CD4-positive, alpha-beta memory T cell (primary cell): Measurements from ENCODE around the gene DCAF12. TPM values are rescaled to one million over a fixed set of nuclear protein-coding genes. Genes with fewer than 3 reads are reported as not detected.

ENCODE experiments used
- CTCF ChIA-PET: fragments of 350-600 bp; sonication (Branson Sonifier 250); formaldehyde crosslinking; loops from one replicate; lab custom pipeline; 2021; ENCODE audit warnings: inconsistent platforms; ENCODE audit not compliant: partially characterized antibody; lab: Charles Lee
- POLR2A ChIA-PET: fragments of 350-600 bp; sonication (Branson Sonifier 250); formaldehyde crosslinking; loops from one replicate; lab custom pipeline; 2021; ENCODE audit not compliant: partially characterized antibody; lab: Charles Lee
- DNase-seq, 5 donors: peaks; one replicate each; pipeline versions ENCODE4 v3.0.0 to v3.0.0-alpha.2; 2020 to 2022; ENCODE audit warnings: mixed read lengths in 1 of 5
- H3K27ac ChIP-seq: one replicate; pipeline ENCODE4 v1.7.0; 2013; ENCODE audit warnings: low read depth, low read length
- H3K27me3 ChIP-seq: 2 replicates; pipeline ENCODE4 v1.7.0; 2013; ENCODE audit warnings: mild to moderate bottlenecking, low read length, moderate library complexity; ENCODE audit not compliant: insufficient read depth
- H3K36me3 ChIP-seq: 2 replicates; pipeline ENCODE4 v1.7.0; 2013; ENCODE audit warnings: mild to moderate bottlenecking, low read length, moderate library complexity; ENCODE audit not compliant: insufficient read depth
- H3K4me1 ChIP-seq: 2 replicates; pipeline ENCODE4 v1.7.0; 2013; ENCODE audit warnings: mild to moderate bottlenecking, low read length, moderate library complexity; ENCODE audit not compliant: insufficient read depth
- H3K4me3 ChIP-seq, 2 donors: one replicate each; pipeline ENCODE4 v1.7.0; 2013; ENCODE audit warnings: low read length in 2 of 2, mild to moderate bottlenecking in 1 of 2
- H3K9me3 ChIP-seq, 2 donors: one replicate each; pipeline ENCODE4 v1.7.0; 2013; ENCODE audit warnings: low read length in 2 of 2, control low read depth in 1 of 2; ENCODE audit not compliant: control insufficient read depth in 1 of 2
- H3K27ac Mint-ChIP-seq, 7 donors: one replicate each; pipeline ENCODE4 v1.8.0; 2020 to 2021; ENCODE audit warnings: mixed read lengths in 7 of 7, mild to moderate bottlenecking in 6 of 7, inconsistent platforms in 3 of 7, moderate library complexity in 3 of 7
- H3K27me3 Mint-ChIP-seq, 2 donors: one replicate each; pipeline ENCODE4 v1.8.0; 2020 to 2021; ENCODE audit warnings: mixed read lengths in 2 of 2
- H3K36me3 Mint-ChIP-seq, 2 donors: one replicate each; pipeline ENCODE4 v1.8.0; 2020 to 2021; ENCODE audit warnings: mixed read lengths in 2 of 2, inconsistent platforms in 1 of 2, mild to moderate bottlenecking in 1 of 2
- H3K4me1 Mint-ChIP-seq, 4 donors: one replicate each; pipeline ENCODE4 v1.8.0; 2020 to 2021; ENCODE audit warnings: mixed read lengths in 4 of 4, mild to moderate bottlenecking in 1 of 4
- H3K4me3 Mint-ChIP-seq, 8 donors: one replicate each; pipeline ENCODE4 v1.8.0; 2020 to 2021; ENCODE audit warnings: mixed read lengths in 8 of 8, mild to moderate bottlenecking in 7 of 8, moderate library complexity in 6 of 8, inconsistent platforms in 3 of 8
- H3K9me3 Mint-ChIP-seq, 8 donors: one replicate each; pipeline ENCODE4 v1.8.0; 2020 to 2021; ENCODE audit warnings: mixed read lengths in 8 of 8, mild to moderate bottlenecking in 5 of 8, inconsistent platforms in 3 of 8, moderate library complexity in 1 of 8
- intact Hi-C: fragments of 100-400 bp; cut with micrococcal nuclease; formaldehyde crosslinking; loops from one replicate; pipeline ENCODE4 v1.15.1; 2023
- polyA plus RNA-seq, 2 donors: library from polyadenylated mRNA; unstranded; fragments of 300-500 nt; fragmentation: Illumina TruSeq; gene quantifications; one replicate each; pipeline ENCODE4 v1.2.3, GENCODE V29; 2021
- total RNA-seq, 2 experiments: library from RNA; stranded (reverse); gene quantifications; one replicate each; pipeline ENCODE4 v1.2.3, GENCODE V29; 2021

DCAF12 gene
- total and polyA plus RNA-seq, 4 experiments from 2014 or later = 13.0 to 31.0 (median 24.5) TPM

- DNase-seq = no peak
- Histone ChIP-seq H3K4me3 (no peak overlapping the region), H3K4me1 (no peaks in the 10 kb centered on the region), H3K27ac (no peak overlapping the region), H3K9me3 (no peaks in the 10 kb centered on the region), H3K27me3 (no peaks in the 10 kb centered on the region), H3K36me3 (peaks cover 45% of the 10 kb centered on the region)
- CTCF ChIA-PET = no interaction called here
- H3K4me3 Mint-ChIP-seq = no peak overlapping the region
- intact Hi-C loops = no loop called here
- H3K4me1 Mint-ChIP-seq = peaks cover 4 to 17% (median 7%) of the 10 kb centered on the region in 4 donors
- H3K27me3 Mint-ChIP-seq = no peaks in the 10 kb centered on the region
- peaks cover 24 to 65% of the 10 kb centered on the region in 2 donors for H3K36me3 Mint-ChIP-seq
- POLR2A ChIA-PET = no interaction called here
- no peak overlapping the region for H3K27ac Mint-ChIP-seq
- no peaks in the 10 kb centered on the region for H3K9me3 Mint-ChIP-seq
Observed at GRCh38 chr9:34106110-34106509, 20.4 kb downstream of the DCAF12 start.

- Histone ChIP-seq H3K36me3 (peaks cover 43% of the 10 kb centered on the region), H3K9me3 (no peaks in the 10 kb centered on the region), H3K4me3 (no peak overlapping the region), H3K27me3 (no peaks in the 10 kb centered on the region), H3K4me1 (no peaks in the 10 kb centered on the region), H3K27ac (no peak overlapping the region)
- Mint-ChIP-seq H3K4me1 (no peaks in the 10 kb centered on the region), H3K27ac (peak overlapping the region in 1 of 7 donors; percentile 13), H3K27me3 (no peaks in the 10 kb centered on the region), H3K9me3 (no peaks in the 10 kb centered on the region), H3K4me3 (no peak overlapping the region), H3K36me3 (peaks cover 21 to 57% of the 10 kb centered on the region in 2 donors)
- POLR2A ChIA-PET = no interaction called here
- DNase-seq = no peak
- intact Hi-C loops = no loop called here
- CTCF ChIA-PET = no interaction called here
Observed at GRCh38 chr9:34102796-34103195, 23.7 kb downstream of the DCAF12 start.

GRCh38 chr9:34098307-34098706, 28.2 kb downstream of the DCAF12 start:
- H3K27ac Mint-ChIP-seq = peak overlapping the region in 3 of 7 donors; percentile 21 to 68 (median 29)
- POLR2A ChIA-PET = interaction anchor here (0.5 kb wide), 1 partner anchor 181 kb away, joined by 3 read pairs; no protein-coding TSS in a partner anchor
- CTCF ChIA-PET = no interaction called here

GRCh38 chr9:34097865-34098264, 28.6 kb downstream of the DCAF12 start:
- ChIA-PET CTCF (no interaction called here), POLR2A (interaction anchor here (0.5 kb wide), 1 partner anchor 181 kb away, joined by 3 read pairs; no protein-coding TSS in a partner anchor)
- Histone ChIP-seq H3K4me3 (no peak overlapping the region), H3K9me3 (no peaks in the 10 kb centered on the region), H3K4me1 (no peaks in the 10 kb centered on the region), H3K36me3 (peaks cover 50% of the 10 kb centered on the region), H3K27me3 (no peaks in the 10 kb centered on the region), H3K27ac (no peak overlapping the region)
- H3K36me3 Mint-ChIP-seq = peaks cover 12 to 51% of the 10 kb centered on the region in 2 donors
- H3K4me1 Mint-ChIP-seq = peaks cover 0 to 3% (median 0%) of the 10 kb centered on the region in 4 donors
- intact Hi-C loops = no loop called here
- H3K4me3 Mint-ChIP-seq = no peak overlapping the region
- H3K27ac Mint-ChIP-seq = peak overlapping the region in 3 of 7 donors; percentile 29 to 61 (median 43)
- H3K9me3 Mint-ChIP-seq = no peaks in the 10 kb centered on the region
- no peaks in the 10 kb centered on the region for H3K27me3 Mint-ChIP-seq
- no peak for DNase-seq

More at GRCh38 chr9:34098307-34098706, 28.2 kb downstream of the DCAF12 start:
- H3K4me3 ChIP-seq = no peak overlapping the region
- H3K36me3 ChIP-seq = peaks cover 48% of the 10 kb centered on the region
- H3K27me3 ChIP-seq = no peaks in the 10 kb centered on the region
- peaks cover 7 to 48% of the 10 kb centered on the region in 2 donors for H3K36me3 Mint-ChIP-seq
- H3K4me1 Mint-ChIP-seq = peaks cover 0 to 1% (median 0%) of the 10 kb centered on the region in 4 donors
- H3K9me3 ChIP-seq = no peaks in the 10 kb centered on the region
- H3K9me3 Mint-ChIP-seq = no peaks in the 10 kb centered on the region
- H3K4me3 Mint-ChIP-seq = no peak overlapping the region
- no peak for DNase-seq
- H3K27ac ChIP-seq = no peak overlapping the region
- intact Hi-C loops = no loop called here
- no peaks in the 10 kb centered on the region for H3K27me3 Mint-ChIP-seq
- no peaks in the 10 kb centered on the region for H3K4me1 ChIP-seq

- ChIA-PET POLR2A (no interaction called here), CTCF (no interaction called here)
- no peaks in the 10 kb centered on the region for H3K27me3 Mint-ChIP-seq
- peaks cover 18 to 49% of the 10 kb centered on the region in 2 donors for H3K36me3 Mint-ChIP-seq
- Histone ChIP-seq H3K27ac (no peak overlapping the region), H3K4me3 (no peak overlapping the region), H3K27me3 (no peaks in the 10 kb centered on the region), H3K36me3 (peaks cover 52% of the 10 kb centered on the region), H3K4me1 (no peaks in the 10 kb centered on the region), H3K9me3 (no peaks in the 10 kb centered on the region)
- intact Hi-C loops = no loop called here
- H3K9me3 Mint-ChIP-seq = no peaks in the 10 kb centered on the region
- peaks cover 0 to 3% (median 0%) of the 10 kb centered on the region in 4 donors for H3K4me1 Mint-ChIP-seq
- H3K4me3 Mint-ChIP-seq = no peak overlapping the region
- H3K27ac Mint-ChIP-seq = no peak overlapping the region
- no peak for DNase-seq
Observed at GRCh38 chr9:34096751-34097150, 29.7 kb downstream of the DCAF12 start.

- Histone ChIP-seq H3K27ac (no peak overlapping the region), H3K4me1 (no peaks in the 10 kb centered on the region), H3K4me3 (no peak overlapping the region), H3K9me3 (no peaks in the 10 kb centered on the region), H3K27me3 (no peaks in the 10 kb centered on the region), H3K36me3 (peaks cover 70% of the 10 kb centered on the region)
- Mint-ChIP-seq H3K4me1 (peaks cover 0 to 3% (median 0%) of the 10 kb centered on the region in 4 donors), H3K27me3 (no peaks in the 10 kb centered on the region), H3K27ac (peak overlapping the region in 2 of 7 donors; percentile 18 to 64), H3K9me3 (no peaks in the 10 kb centered on the region), H3K36me3 (peaks cover 26 to 76% of the 10 kb centered on the region in 2 donors), H3K4me3 (no peak overlapping the region)
- ChIA-PET POLR2A (interaction anchor here (1.1 kb wide), 1 partner anchor 10 kb away, joined by 4 read pairs; no protein-coding TSS in a partner anchor), CTCF (interaction anchor here (0.7 to 1.4 kb wide), 2 partner anchors 20 to 256 kb away, joined by 3 to 6 read pairs; no protein-coding TSS in a partner anchor)
- DNase-seq = no peak
- intact Hi-C loops = no loop called here
Observed at GRCh38 chr9:34093578-34093977, 32.9 kb downstream of the DCAF12 start.

GRCh38 chr9:34089311-34089710, 37.2 kb downstream of the DCAF12 start:
- ChIA-PET POLR2A (no interaction called here), CTCF (no interaction called here)
- DNase-seq = no peak
- Histone ChIP-seq H3K4me1 (no peaks in the 10 kb centered on the region), H3K27me3 (no peaks in the 10 kb centered on the region), H3K27ac (no peak overlapping the region), H3K9me3 (no peaks in the 10 kb centered on the region), H3K36me3 (peaks cover 64% of the 10 kb centered on the region), H3K4me3 (no peak overlapping the region)
- intact Hi-C loops = no loop called here
- Mint-ChIP-seq H3K9me3 (no peaks in the 10 kb centered on the region), H3K27me3 (no peaks in the 10 kb centered on the region), H3K4me3 (no peak overlapping the region), H3K36me3 (peaks cover 42 to 69% of the 10 kb centered on the region in 2 donors), H3K27ac (peak overlapping the region in 1 of 7 donors; percentile 60), H3K4me1 (peaks cover 0 to 3% (median 0%) of the 10 kb centered on the region in 4 donors)
